ENCODE measurements around the gene ERVK3-1.

The ERVK3-1 gene

DNA sequence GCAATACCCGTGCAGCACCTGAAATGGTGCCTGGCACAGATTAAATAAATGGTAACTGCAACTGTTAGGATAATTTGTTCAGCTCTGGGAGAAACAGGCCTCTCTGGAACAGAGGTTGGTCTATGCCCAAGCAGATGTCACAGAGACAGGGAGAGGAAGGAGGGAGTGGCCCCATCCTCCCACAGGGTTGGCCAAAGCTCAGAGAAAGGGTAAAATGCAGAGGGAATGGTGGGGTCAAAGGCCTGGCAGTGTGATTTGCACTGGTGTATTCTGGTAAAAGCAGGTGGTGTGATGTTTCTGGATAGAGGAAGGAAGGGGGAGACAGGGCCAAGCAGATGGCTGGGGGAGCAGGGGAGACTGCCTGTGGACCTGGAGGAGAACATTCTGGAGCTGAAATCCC is 31.0 kb downstream of the ERVK3-1 start:
- no peaks in the 10 kb centered on the region for H3K27me3 ChIP-seq (ENCODE audit: insufficient read depth, low read depth)
- H3K4me3 ChIP-seq (IDR thresholded peaks at IDR 0.05; ENCODE audit: insufficient read depth, low read depth, low read length): no peak overlapping the region
- H2AFZ ChIP-seq (ENCODE audit: low read depth): no peak overlapping the region
- no peak overlapping the region for H3K9ac ChIP-seq
- no peaks in the 10 kb centered on the region for H3K79me2 ChIP-seq (ENCODE audit: insufficient read depth, low read depth)
- H4K20me1 ChIP-seq (ENCODE audit: insufficient read depth): no peaks in the 10 kb centered on the region
- H3K36me3 ChIP-seq (ENCODE audit: insufficient read depth): no peaks in the 10 kb centered on the region
- no peak overlapping the region for H3K4me2 ChIP-seq
- H3K27ac ChIP-seq: no peak overlapping the region
- TF ChIP-seq, protein P1, sequence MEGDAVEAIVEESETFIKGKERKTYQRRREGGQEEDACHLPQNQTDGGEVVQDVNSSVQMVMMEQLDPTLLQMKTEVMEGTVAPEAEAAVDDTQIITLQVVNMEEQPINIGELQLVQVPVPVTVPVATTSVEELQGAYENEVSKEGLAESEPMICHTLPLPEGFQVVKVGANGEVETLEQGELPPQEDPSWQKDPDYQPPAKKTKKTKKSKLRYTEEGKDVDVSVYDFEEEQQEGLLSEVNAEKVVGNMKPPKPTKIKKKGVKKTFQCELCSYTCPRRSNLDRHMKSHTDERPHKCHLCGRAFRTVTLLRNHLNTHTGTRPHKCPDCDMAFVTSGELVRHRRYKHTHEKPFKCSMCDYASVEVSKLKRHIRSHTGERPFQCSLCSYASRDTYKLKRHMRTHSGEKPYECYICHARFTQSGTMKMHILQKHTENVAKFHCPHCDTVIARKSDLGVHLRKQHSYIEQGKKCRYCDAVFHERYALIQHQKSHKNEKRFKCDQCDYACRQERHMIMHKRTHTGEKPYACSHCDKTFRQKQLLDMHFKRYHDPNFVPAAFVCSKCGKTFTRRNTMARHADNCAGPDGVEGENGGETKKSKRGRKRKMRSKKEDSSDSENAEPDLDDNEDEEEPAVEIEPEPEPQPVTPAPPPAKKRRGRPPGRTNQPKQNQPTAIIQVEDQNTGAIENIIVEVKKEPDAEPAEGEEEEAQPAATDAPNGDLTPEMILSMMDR (conservative IDR thresholded peaks at IDR 0.05; ENCODE audit: low read depth, low read length): no peak
- H3K4me1 ChIP-seq (ENCODE audit: low read depth, poor library complexity, severe bottlenecking): no peaks in the 10 kb centered on the region

DNA sequence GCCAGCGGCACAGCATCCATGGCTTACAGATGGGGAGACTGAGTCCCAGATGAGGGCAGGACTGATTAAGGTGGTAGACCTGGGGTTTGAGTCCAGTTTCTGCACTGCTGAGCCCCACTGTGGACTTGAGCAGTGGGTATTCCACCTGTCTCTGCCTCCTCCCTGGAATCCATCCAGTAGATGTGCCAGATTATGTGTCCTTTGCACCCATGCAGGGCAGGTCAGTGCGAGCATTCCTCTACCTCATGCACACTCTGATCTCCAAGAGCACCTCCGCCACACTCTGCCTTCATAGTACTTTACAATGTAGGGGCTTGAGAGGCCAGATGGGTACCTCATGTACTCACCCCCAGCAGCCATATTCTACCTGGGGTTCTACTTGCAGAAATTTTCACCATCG is 31.6 kb downstream of the ERVK3-1 start:
- no peaks in the 10 kb centered on the region for H4K20me1 ChIP-seq (ENCODE audit: insufficient read depth)
- no peak overlapping the region for H3K4me2 ChIP-seq
- no peaks in the 10 kb centered on the region for H3K27me3 ChIP-seq (ENCODE audit: insufficient read depth, low read depth)
- H3K27ac ChIP-seq: no peak overlapping the region
- H3K36me3 ChIP-seq (ENCODE audit: insufficient read depth): no peaks in the 10 kb centered on the region
- no peak overlapping the region for H2AFZ ChIP-seq (ENCODE audit: low read depth)
- no peaks in the 10 kb centered on the region for H3K79me2 ChIP-seq (ENCODE audit: insufficient read depth, low read depth)
- no peaks in the 10 kb centered on the region for H3K4me1 ChIP-seq (ENCODE audit: low read depth, poor library complexity, severe bottlenecking)
- H3K9ac ChIP-seq: no peak overlapping the region
- TF ChIP-seq, protein P1 (conservative IDR thresholded peaks at IDR 0.05; ENCODE audit: low read depth, low read length): no peak
- no peak overlapping the region for H3K4me3 ChIP-seq (IDR thresholded peaks at IDR 0.05; ENCODE audit: insufficient read depth, low read depth, low read length)

DNA sequence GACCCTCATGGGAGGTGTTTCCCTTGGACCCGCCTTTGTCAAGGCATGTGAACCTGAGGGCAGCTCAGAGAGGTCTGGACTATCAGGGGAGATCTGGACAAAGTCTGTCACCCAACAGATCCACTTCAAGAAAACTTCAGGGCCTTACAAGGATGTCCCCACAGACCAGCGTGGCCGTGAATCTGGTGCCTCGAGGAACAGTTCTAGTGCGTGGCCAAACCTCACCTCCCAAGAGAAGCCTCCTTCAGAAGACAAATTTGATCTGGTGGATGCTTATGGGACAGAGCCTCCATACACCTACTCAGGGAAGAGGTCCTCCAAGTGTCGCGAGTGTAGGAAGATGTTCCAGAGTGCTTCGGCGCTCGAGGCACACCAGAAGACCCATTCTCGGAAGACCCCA is 33.2 kb downstream of the ERVK3-1 start:
- no peak overlapping the region for H3K4me3 ChIP-seq (IDR thresholded peaks at IDR 0.05; ENCODE audit: insufficient read depth, low read depth, low read length)
- H3K27ac ChIP-seq: no peak overlapping the region
- H3K79me2 ChIP-seq (ENCODE audit: insufficient read depth, low read depth): no peaks in the 10 kb centered on the region
- no peaks in the 10 kb centered on the region for H3K27me3 ChIP-seq (ENCODE audit: insufficient read depth, low read depth)
- H3K4me2 ChIP-seq: no peak overlapping the region
- no peaks in the 10 kb centered on the region for H4K20me1 ChIP-seq (ENCODE audit: insufficient read depth)
- TF ChIP-seq, protein P1 (conservative IDR thresholded peaks at IDR 0.05; ENCODE audit: low read depth, low read length): no peak
- H2AFZ ChIP-seq (ENCODE audit: low read depth): no peak overlapping the region
- no peaks in the 10 kb centered on the region for H3K4me1 ChIP-seq (ENCODE audit: low read depth, poor library complexity, severe bottlenecking)
- H3K9ac ChIP-seq: no peak overlapping the region
- no peaks in the 10 kb centered on the region for H3K36me3 ChIP-seq (ENCODE audit: insufficient read depth)

DNA sequence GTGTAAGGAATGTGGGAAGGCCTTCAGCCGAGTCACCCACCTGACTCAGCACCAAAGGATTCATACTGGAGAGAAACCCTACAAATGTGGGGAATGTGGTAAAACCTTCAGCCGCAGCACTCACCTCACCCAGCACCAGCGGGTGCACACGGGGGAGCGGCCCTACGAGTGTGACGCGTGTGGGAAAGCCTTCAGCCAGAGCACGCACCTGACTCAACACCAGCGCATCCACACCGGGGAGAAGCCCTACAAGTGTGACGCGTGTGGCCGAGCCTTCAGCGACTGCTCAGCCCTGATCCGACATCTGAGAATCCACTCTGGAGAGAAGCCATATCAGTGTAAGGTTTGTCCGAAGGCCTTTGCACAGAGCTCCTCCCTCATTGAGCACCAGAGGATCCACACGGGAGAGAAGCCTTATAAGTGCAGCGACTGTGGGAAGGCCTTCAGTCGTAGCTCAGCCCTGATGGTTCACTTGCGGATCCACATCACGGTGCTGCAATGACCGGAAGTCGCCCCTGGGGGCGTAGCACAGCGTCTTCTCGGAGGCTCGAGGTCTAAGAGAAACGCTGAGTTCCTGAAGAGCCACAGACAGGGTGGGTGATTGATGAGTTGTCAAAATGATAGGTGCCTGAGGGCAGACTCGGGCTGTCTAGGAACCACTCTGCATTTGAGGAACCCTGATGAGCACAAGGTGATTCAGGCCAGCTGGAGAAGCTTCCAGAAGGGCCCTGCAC is 33.8 kb downstream of the ERVK3-1 start:
- no peak overlapping the region for H2AFZ ChIP-seq (ENCODE audit: low read depth)
- no peaks in the 10 kb centered on the region for H4K20me1 ChIP-seq (ENCODE audit: insufficient read depth)
- TF ChIP-seq, protein P1 (conservative IDR thresholded peaks at IDR 0.05; ENCODE audit: low read depth, low read length): no peak
- no peaks in the 10 kb centered on the region for H3K36me3 ChIP-seq (ENCODE audit: insufficient read depth)
- no peaks in the 10 kb centered on the region for H3K79me2 ChIP-seq (ENCODE audit: insufficient read depth, low read depth)
- H3K27ac ChIP-seq: no peak overlapping the region
- no peak overlapping the region for H3K9ac ChIP-seq
- H3K4me2 ChIP-seq: no peak overlapping the region
- H3K27me3 ChIP-seq (ENCODE audit: insufficient read depth, low read depth): no peaks in the 10 kb centered on the region
- no peak overlapping the region for H3K4me3 ChIP-seq (IDR thresholded peaks at IDR 0.05; ENCODE audit: insufficient read depth, low read depth, low read length)
- no peaks in the 10 kb centered on the region for H3K4me1 ChIP-seq (ENCODE audit: low read depth, poor library complexity, severe bottlenecking)

All from KMS-11 (cell line).